ENCODE results near the gene GPN1. TPM values are rescaled to one million over a fixed set of nuclear protein-coding genes. Genes with fewer than 3 reads are reported as not detected.

GPN1 gene
- total and polyA plus RNA-seq, 2 of the 8 experiments (the other 6 are each of a cell fraction or from before 2014, with no cell fraction given) = 38.7 to 43.5 TPM

DNA sequence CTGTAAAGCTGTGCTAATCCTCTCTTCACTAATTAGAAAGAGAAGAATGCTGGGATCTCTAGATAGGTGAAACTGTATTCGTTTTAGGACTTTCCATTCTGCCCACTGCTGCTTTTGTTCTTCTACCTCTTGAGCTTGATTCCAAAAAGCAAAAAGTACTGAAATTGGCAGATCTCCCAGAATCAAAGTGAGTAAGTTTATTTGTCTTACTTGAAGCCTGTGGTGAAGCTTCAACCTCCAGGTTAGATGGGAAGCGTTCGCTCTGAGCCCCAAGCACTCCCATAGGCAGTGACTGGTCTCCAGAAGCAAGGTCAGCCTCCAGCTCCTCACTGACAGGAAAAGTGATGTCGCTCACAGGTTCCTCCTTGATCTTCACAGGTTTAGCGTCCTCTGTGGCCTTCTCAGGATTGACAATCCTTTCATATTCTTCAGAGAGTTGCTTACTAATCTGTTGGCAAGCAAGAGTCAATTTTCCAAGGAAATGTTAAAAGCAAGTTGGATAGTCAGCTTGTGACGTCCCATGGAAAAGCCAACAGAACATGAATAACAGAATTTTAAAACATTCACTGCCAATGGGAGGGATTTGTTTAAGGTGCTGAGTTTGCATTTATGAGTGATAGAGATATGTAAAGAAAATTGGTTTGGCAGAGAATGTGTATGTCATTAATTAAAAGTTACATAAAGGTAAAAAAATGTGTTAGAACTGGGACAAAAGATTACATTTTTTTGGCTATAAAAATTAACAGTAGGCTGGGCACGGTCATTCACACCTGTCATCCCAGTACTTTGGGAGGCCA is 26.5 kb downstream of the GPN1 start (continued):
- TF ChIP-seq, protein P1, sequence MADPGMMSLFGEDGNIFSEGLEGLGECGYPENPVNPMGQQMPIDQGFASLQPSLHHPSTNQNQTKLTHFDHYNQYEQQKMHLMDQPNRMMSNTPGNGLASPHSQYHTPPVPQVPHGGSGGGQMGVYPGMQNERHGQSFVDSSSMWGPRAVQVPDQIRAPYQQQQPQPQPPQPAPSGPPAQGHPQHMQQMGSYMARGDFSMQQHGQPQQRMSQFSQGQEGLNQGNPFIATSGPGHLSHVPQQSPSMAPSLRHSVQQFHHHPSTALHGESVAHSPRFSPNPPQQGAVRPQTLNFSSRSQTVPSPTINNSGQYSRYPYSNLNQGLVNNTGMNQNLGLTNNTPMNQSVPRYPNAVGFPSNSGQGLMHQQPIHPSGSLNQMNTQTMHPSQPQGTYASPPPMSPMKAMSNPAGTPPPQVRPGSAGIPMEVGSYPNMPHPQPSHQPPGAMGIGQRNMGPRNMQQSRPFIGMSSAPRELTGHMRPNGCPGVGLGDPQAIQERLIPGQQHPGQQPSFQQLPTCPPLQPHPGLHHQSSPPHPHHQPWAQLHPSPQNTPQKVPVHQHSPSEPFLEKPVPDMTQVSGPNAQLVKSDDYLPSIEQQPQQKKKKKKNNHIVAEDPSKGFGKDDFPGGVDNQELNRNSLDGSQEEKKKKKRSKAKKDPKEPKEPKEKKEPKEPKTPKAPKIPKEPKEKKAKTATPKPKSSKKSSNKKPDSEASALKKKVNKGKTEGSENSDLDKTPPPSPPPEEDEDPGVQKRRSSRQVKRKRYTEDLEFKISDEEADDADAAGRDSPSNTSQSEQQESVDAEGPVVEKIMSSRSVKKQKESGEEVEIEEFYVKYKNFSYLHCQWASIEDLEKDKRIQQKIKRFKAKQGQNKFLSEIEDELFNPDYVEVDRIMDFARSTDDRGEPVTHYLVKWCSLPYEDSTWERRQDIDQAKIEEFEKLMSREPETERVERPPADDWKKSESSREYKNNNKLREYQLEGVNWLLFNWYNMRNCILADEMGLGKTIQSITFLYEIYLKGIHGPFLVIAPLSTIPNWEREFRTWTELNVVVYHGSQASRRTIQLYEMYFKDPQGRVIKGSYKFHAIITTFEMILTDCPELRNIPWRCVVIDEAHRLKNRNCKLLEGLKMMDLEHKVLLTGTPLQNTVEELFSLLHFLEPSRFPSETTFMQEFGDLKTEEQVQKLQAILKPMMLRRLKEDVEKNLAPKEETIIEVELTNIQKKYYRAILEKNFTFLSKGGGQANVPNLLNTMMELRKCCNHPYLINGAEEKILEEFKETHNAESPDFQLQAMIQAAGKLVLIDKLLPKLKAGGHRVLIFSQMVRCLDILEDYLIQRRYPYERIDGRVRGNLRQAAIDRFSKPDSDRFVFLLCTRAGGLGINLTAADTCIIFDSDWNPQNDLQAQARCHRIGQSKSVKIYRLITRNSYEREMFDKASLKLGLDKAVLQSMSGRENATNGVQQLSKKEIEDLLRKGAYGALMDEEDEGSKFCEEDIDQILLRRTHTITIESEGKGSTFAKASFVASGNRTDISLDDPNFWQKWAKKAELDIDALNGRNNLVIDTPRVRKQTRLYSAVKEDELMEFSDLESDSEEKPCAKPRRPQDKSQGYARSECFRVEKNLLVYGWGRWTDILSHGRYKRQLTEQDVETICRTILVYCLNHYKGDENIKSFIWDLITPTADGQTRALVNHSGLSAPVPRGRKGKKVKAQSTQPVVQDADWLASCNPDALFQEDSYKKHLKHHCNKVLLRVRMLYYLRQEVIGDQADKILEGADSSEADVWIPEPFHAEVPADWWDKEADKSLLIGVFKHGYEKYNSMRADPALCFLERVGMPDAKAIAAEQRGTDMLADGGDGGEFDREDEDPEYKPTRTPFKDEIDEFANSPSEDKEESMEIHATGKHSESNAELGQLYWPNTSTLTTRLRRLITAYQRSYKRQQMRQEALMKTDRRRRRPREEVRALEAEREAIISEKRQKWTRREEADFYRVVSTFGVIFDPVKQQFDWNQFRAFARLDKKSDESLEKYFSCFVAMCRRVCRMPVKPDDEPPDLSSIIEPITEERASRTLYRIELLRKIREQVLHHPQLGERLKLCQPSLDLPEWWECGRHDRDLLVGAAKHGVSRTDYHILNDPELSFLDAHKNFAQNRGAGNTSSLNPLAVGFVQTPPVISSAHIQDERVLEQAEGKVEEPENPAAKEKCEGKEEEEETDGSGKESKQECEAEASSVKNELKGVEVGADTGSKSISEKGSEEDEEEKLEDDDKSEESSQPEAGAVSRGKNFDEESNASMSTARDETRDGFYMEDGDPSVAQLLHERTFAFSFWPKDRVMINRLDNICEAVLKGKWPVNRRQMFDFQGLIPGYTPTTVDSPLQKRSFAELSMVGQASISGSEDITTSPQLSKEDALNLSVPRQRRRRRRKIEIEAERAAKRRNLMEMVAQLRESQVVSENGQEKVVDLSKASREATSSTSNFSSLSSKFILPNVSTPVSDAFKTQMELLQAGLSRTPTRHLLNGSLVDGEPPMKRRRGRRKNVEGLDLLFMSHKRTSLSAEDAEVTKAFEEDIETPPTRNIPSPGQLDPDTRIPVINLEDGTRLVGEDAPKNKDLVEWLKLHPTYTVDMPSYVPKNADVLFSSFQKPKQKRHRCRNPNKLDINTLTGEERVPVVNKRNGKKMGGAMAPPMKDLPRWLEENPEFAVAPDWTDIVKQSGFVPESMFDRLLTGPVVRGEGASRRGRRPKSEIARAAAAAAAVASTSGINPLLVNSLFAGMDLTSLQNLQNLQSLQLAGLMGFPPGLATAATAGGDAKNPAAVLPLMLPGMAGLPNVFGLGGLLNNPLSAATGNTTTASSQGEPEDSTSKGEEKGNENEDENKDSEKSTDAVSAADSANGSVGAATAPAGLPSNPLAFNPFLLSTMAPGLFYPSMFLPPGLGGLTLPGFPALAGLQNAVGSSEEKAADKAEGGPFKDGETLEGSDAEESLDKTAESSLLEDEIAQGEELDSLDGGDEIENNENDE (IDR thresholded peaks at IDR 0.05; ENCODE audit: insufficient replicate concordance, low read length) = no peak
- TF ChIP-seq SUZ12 (IDR thresholded peaks at IDR 0.05; ENCODE audit: low read length) = no peak
- no peak for TF ChIP-seq SP1 (IDR thresholded peaks at IDR 0.05; ENCODE audit: low read depth, low read length)
- no peak for TF ChIP-seq EP300 (IDR thresholded peaks at IDR 0.05; ENCODE audit: borderline replicate concordance in 1 of 2, low read depth in 2 of 2, low read length in 2 of 2)
- TF ChIP-seq CBX8 (IDR thresholded peaks at IDR 0.05; ENCODE audit: borderline replicate concordance, low read depth, low read length) = no peak
- TF ChIP-seq ZNF274 (IDR thresholded peaks at IDR 0.05; ENCODE audit: borderline replicate concordance, extremely low read depth, low read length) = no peak
- TF ChIP-seq POLR2AphosphoS5 (IDR thresholded peaks at IDR 0.05; ENCODE audit: low read depth, low read length) = no peak
- no peak for TF ChIP-seq NANOG (IDR thresholded peaks at IDR 0.05; ENCODE audit: insufficient read depth, low read depth, low read length, poor library complexity, severe bottlenecking)
